Liver (tissue), 9 donors: ENCODE measurements around the gene MRRF. TPM values are rescaled to one million over a fixed set of nuclear protein-coding genes. Genes with fewer than 3 reads are reported as not detected.

Source experiments
- DNase-seq: peaks from one replicate; pipeline ENCODE4 v3.0.0-alpha.2; 2017; ENCODE audit warnings: low spot score
- H3K27ac ChIP-seq, 2 donors: one replicate each; pipeline ENCODE4 v1.7.0; 2013; ENCODE audit warnings: inconsistent platforms in 2 of 2, low read length in 2 of 2, control low read depth in 1 of 2, low read depth in 1 of 2, mild to moderate bottlenecking in 1 of 2
- H3K27me3 ChIP-seq, 4 donors: one replicate each; pipeline versions ENCODE4 v1.6.1 to v1.7.0; 2013; ENCODE audit warnings: low read length in 3 of 4, inconsistent platforms in 1 of 4, mild to moderate bottlenecking in 1 of 4, moderate library complexity in 1 of 4; ENCODE audit not compliant: control insufficient read depth in 4 of 4, insufficient read depth in 4 of 4
- H3K36me3 ChIP-seq, 4 donors: one replicate each; pipeline versions ENCODE4 v1.6.1 to v1.7.0; 2013; ENCODE audit warnings: low read length in 3 of 4, mild to moderate bottlenecking in 3 of 4, low read depth in 1 of 4, moderate library complexity in 1 of 4; ENCODE audit not compliant: control insufficient read depth in 4 of 4, insufficient read depth in 3 of 4
- H3K4me1 ChIP-seq, 4 donors: one replicate each; pipeline versions ENCODE4 v1.6.1 to v1.7.0; 2013; ENCODE audit warnings: low read length in 3 of 4, mild to moderate bottlenecking in 3 of 4, moderate library complexity in 1 of 4; ENCODE audit not compliant: control insufficient read depth in 4 of 4, insufficient read depth in 4 of 4
- H3K4me3 ChIP-seq, 3 donors: one replicate each; pipeline versions ENCODE4 v1.6.1 to v1.7.0; 2013; ENCODE audit warnings: low read length in 3 of 3, control low read depth in 1 of 3, low read depth in 1 of 3, mild to moderate bottlenecking in 1 of 3
- H3K9ac ChIP-seq, 2 donors: one replicate each; pipeline ENCODE4 v1.7.0; 2013; ENCODE audit warnings: low read length in 2 of 2, mild to moderate bottlenecking in 2 of 2, moderate library complexity in 2 of 2, control low read depth in 1 of 2, low read depth in 1 of 2
- H3K9me3 ChIP-seq, 4 donors: one replicate each; pipeline versions ENCODE4 v1.6.1 to v1.7.0; 2013; ENCODE audit warnings: low read length in 3 of 4; ENCODE audit not compliant: control insufficient read depth in 4 of 4
- ATF3 ChIP-seq: IDR thresholded peaks from 2 replicates; pipeline ENCODE4 v1.6.1; 2016; ENCODE audit warnings: antibody characterized with exemption
- CTCF ChIP-seq: fragments of 150-350 bp; IDR thresholded peaks from 2 replicates; pipeline ENCODE4 v1.5.1; 2017; ENCODE audit warnings: improper control_type of control experiment, low read depth, low read length; ENCODE audit not compliant: missing input control
- EGR1 ChIP-seq, 2 donors: IDR thresholded peaks; 2 replicates each; pipeline ENCODE4 v1.6.1; 2016 to 2018; ENCODE audit warnings: antibody characterized with exemption in 2 of 2, low read depth in 2 of 2
- FOXA1 ChIP-seq: IDR thresholded peaks from 2 replicates; pipeline ENCODE4 v1.6.1; 2016; ENCODE audit warnings: antibody characterized with exemption
- FOXA2 ChIP-seq: IDR thresholded peaks from 2 replicates; pipeline ENCODE4 v1.6.1; 2016; ENCODE audit warnings: antibody characterized with exemption
- GABPA ChIP-seq, 2 donors: IDR thresholded peaks in 1 of 2; conservative IDR thresholded peaks in 1 of 2; 2 replicates each; pipeline ENCODE4 v1.6.1; 2016; ENCODE audit warnings: antibody characterized with exemption in 2 of 2, mild to moderate bottlenecking in 1 of 2, moderate library complexity in 1 of 2
- HNF4A ChIP-seq, 2 donors: conservative IDR thresholded peaks; 2 replicates each; pipeline ENCODE4 v1.6.1; 2016; ENCODE audit warnings: antibody characterized with exemption in 2 of 2, mild to moderate bottlenecking in 2 of 2
- HNF4G ChIP-seq: IDR thresholded peaks from 2 replicates; pipeline ENCODE4 v1.6.1; 2016; ENCODE audit warnings: antibody characterized with exemption
- JUND ChIP-seq, 2 donors: IDR thresholded peaks; 2 replicates each; pipeline ENCODE4 v1.6.1; 2016; ENCODE audit warnings: antibody characterized with exemption in 2 of 2
- MAX ChIP-seq: IDR thresholded peaks from 2 replicates; pipeline ENCODE4 v1.6.1; 2016; ENCODE audit warnings: antibody characterized with exemption
- NR2F2 ChIP-seq: IDR thresholded peaks from 2 replicates; pipeline ENCODE4 v1.6.1; 2016; ENCODE audit warnings: antibody characterized with exemption
- RAD21 ChIP-seq, 2 donors: IDR thresholded peaks; 2 replicates each; pipeline ENCODE4 v1.6.1; 2016; ENCODE audit warnings: antibody characterized with exemption in 2 of 2, mild to moderate bottlenecking in 2 of 2
- REST ChIP-seq: IDR thresholded peaks from 2 replicates; pipeline ENCODE4 v1.6.1; 2016; ENCODE audit warnings: antibody characterized with exemption, mild to moderate bottlenecking
- RXRA ChIP-seq, 2 donors: IDR thresholded peaks; 2 replicates each; pipeline ENCODE4 v1.6.1; 2017 to 2018; ENCODE audit warnings: antibody characterized with exemption in 2 of 2, mild to moderate bottlenecking in 1 of 2
- SP1 ChIP-seq: IDR thresholded peaks from 2 replicates; pipeline ENCODE4 v1.6.1; 2018; ENCODE audit warnings: antibody characterized with exemption, mild to moderate bottlenecking
- TAF1 ChIP-seq: conservative IDR thresholded peaks from 2 replicates; pipeline ENCODE4 v1.6.1; 2016; ENCODE audit warnings: antibody characterized with exemption, mild to moderate bottlenecking
- YY1 ChIP-seq: IDR thresholded peaks from 2 replicates; pipeline ENCODE4 v1.6.1; 2016; ENCODE audit warnings: antibody characterized with exemption, mild to moderate bottlenecking
- ZBTB33 ChIP-seq: IDR thresholded peaks from 2 replicates; pipeline ENCODE4 v1.6.1; 2016; ENCODE audit warnings: antibody characterized with exemption
- WGBS: extraction: QIAGEN DNeasy Blood & Tissue Kit; methylation state at CpG from one replicate; pipeline ENCODE4 v1.1.7; 2013; 5-methylcytosine and 5-hydroxymethylcytosine counted together
- polyA plus RNA-seq, 2 donors: library from polyadenylated mRNA; stranded (reverse) in 1 of 2; unstranded in 1 of 2; fragments of 200-250 nt in 1 of 2; fragments of >200 nt in 1 of 2; fragmentation: Nextera tagmentation in 1 of 2; extraction: Ambion mirVana in 1 of 2; gene quantifications; one replicate each; pipeline versions ENCODE4 v1.2.1 to v1.2.3, GENCODE V29; 2013 to 2015
- total RNA-seq, 2 donors: library from RNA; depleted of rRNA; stranded (reverse); fragments of >200 nt; gene quantifications; one replicate each; pipeline ENCODE4 v1.2.3, GENCODE V29; 2014
- donor health status: healthy.
- donor health status: healthy.
- donor health status: healthy.
- donor health status: healthy.
- donor health status: healthy.

The MRRF gene
- total and polyA plus RNA-seq, 4 donors: 15.4 to 30.9 (median 22.3) TPM

- Histone ChIP-seq H3K9ac (peak overlapping the region; percentile 86 to 94), H3K4me1 (peaks cover 5 to 37% (median 21%) of the 10 kb centered on the region in 4 donors), H3K27ac (peak overlapping the region; percentile 91 to 96), H3K27me3 (no peaks in the 10 kb centered on the region), H3K9me3 (no peaks in the 10 kb centered on the region), H3K36me3 (peaks cover 0 to 14% (median 10%) of the 10 kb centered on the region in 4 donors), H3K4me3 (peak overlapping the region; percentile 76 to 97 (median 92))
- WGBS: 12% methylated on average over 13 of the region's 13 CpGs
- no peak for TF ChIP-seq YY1
- no peak for DNase-seq
Observed at GRCh38 chr9:122263699-122264349, 858 bp upstream of the MRRF start.

GRCh38 chr9:122265149-122265915, 650 bp downstream of the MRRF start:
- no peak for DNase-seq
- no peaks in the 10 kb centered on the region for H3K9me3 ChIP-seq
- 11% methylated on average over 17 of the region's 17 CpGs for WGBS
- no peaks in the 10 kb centered on the region for H3K27me3 ChIP-seq
- peak overlapping the region; percentile 91 to 96 for H3K27ac ChIP-seq
- H3K36me3 ChIP-seq: peaks cover 0 to 6% (median 3%) of the 10 kb centered on the region in 4 donors
- no peak for TF ChIP-seq ZBTB33
- no peak for TF ChIP-seq HNF4G
- no peak for TF ChIP-seq SP1
- TF ChIP-seq RXRA (IDR thresholded peaks at IDR 0.05): no peak
- TF ChIP-seq FOXA1: no peak
- TF ChIP-seq HNF4A (conservative IDR thresholded peaks at IDR 0.05): no peak
- TF ChIP-seq MAX: no peak
- TF ChIP-seq JUND (IDR thresholded peaks at IDR 0.05): no peak
- peak in 1 of 2 donors; percentile 58 for TF ChIP-seq GABPA (IDR thresholded peaks at IDR 0.05 in 1 of 2, conservative IDR thresholded peaks at IDR 0.05 in 1 of 2)
- peak; percentile 15 for TF ChIP-seq REST
- peak; percentile 20 for TF ChIP-seq NR2F2
- no peak for TF ChIP-seq ATF3
- no peak for TF ChIP-seq YY1
- no peak for TF ChIP-seq FOXA2
- TF ChIP-seq TAF1: no peak
- TF ChIP-seq EGR1 (IDR thresholded peaks at IDR 0.05; ENCODE audit: low read depth in 2 of 2): no peak
- no peak for TF ChIP-seq CTCF
- TF ChIP-seq RAD21 (IDR thresholded peaks at IDR 0.05): no peak
- peak overlapping the region; percentile 81 to 94 for H3K9ac ChIP-seq
- peak overlapping the region; percentile 76 to 97 (median 92) for H3K4me3 ChIP-seq
- peaks cover 5 to 37% (median 21%) of the 10 kb centered on the region in 4 donors for H3K4me1 ChIP-seq
